Colonic mucosa (tissue), 4 donors: ENCODE results near the gene PBLD. TPM values are rescaled to one million over a fixed set of nuclear protein-coding genes. Genes with fewer than 3 reads are reported as not detected.
"Not testable (repeated sequence)": the region's sequence is repeated elsewhere in the genome, so short reads cannot be mapped to it uniquely, and the experiment has no call there.

Experiments used
- DNase-seq: peaks from one replicate; pipeline ENCODE4 v3.0.0-alpha.2; 2020
- H3K27ac ChIP-seq: fragments of 200-600 bp; one replicate; pipeline ENCODE4 v1.8.0; 2021
- H3K27me3 ChIP-seq: fragments of 200-600 bp; one replicate; pipeline ENCODE4 v1.8.0; 2021
- H3K36me3 ChIP-seq: fragments of 200-600 bp; one replicate; pipeline ENCODE4 v1.8.0; 2021
- H3K4me1 ChIP-seq: fragments of 200-600 bp; one replicate; pipeline ENCODE4 v1.8.0; 2021; ENCODE audit warnings: mild to moderate bottlenecking
- H3K4me3 ChIP-seq: fragments of 200-600 bp; one replicate; pipeline ENCODE4 v1.8.0; 2021
- H3K9ac ChIP-seq, 2 donors: one replicate each; pipeline ENCODE4 v1.7.0; 2013; ENCODE audit warnings: control low read depth in 2 of 2, low read depth in 2 of 2, low read length in 2 of 2
- H3K9me3 ChIP-seq: fragments of 200-600 bp; one replicate; pipeline ENCODE4 v1.8.0; 2021
- CTCF ChIP-seq: fragments of 200-600 bp; IDR thresholded peaks from one replicate; pipeline ENCODE4 v1.8.0; 2022; ENCODE audit warnings: antibody characterized with exemption, mild to moderate bottlenecking
- intact Hi-C: fragments of 100-400 bp; cut with DNase I; formaldehyde crosslinking; loops from one replicate; pipeline ENCODE4 v1.14.1; 2022
- total RNA-seq, 2 donors: library from RNA; stranded (reverse); fragmentation: NEBNext Ultra II Directional in 1 of 2; extraction: Animal tissue kit (Norgen Biotek cat#: 25700) in 1 of 2; gene quantifications; one replicate each; pipeline ENCODE4 v1.2.1, GENCODE V29; 2021
- donor health status: healthy.
- donor health status: DM: no; HTN: no; CAD: no.
- donor health status: DM: no; HTN: no; CAD: no.

Gene PBLD
- total RNA-seq, 2 donors from 2014 or later: 20.9 to 78.2 TPM

GRCh38 chr10:68253346-68253745 is 79.4 kb downstream of the PBLD start:
- Histone ChIP-seq H3K36me3 (no peaks in the 10 kb centered on the region), H3K9ac (no peak overlapping the region), H3K4me3 (no peak overlapping the region), H3K27me3 (no peaks in the 10 kb centered on the region), H3K9me3 (no peaks in the 10 kb centered on the region), H3K4me1 (no peaks in the 10 kb centered on the region), H3K27ac (no peak overlapping the region)
- intact Hi-C loops: no loop called here
- TF ChIP-seq CTCF: no peak
- no peak for DNase-seq

- no peak overlapping the region for H3K9ac ChIP-seq
- no peaks in the 10 kb centered on the region for H3K27me3 ChIP-seq
- H3K4me3 ChIP-seq: no peak overlapping the region
- no peak overlapping the region for H3K27ac ChIP-seq
- H3K36me3 ChIP-seq: no peaks in the 10 kb centered on the region
- TF ChIP-seq CTCF: no peak
- H3K9me3 ChIP-seq: no peaks in the 10 kb centered on the region
- intact Hi-C loops: no loop called here
- no peak for DNase-seq
- no peaks in the 10 kb centered on the region for H3K4me1 ChIP-seq
Observed at GRCh38 chr10:68251625-68252495, 80.9 kb downstream of the PBLD start.

- no peak for DNase-seq
- H3K27me3 ChIP-seq: no peaks in the 10 kb centered on the region
- no peaks in the 10 kb centered on the region for H3K9me3 ChIP-seq
- H3K9ac ChIP-seq: no peak overlapping the region
- no peaks in the 10 kb centered on the region for H3K4me1 ChIP-seq
- H3K4me3 ChIP-seq: no peak overlapping the region
- intact Hi-C loops: no loop called here
- H3K27ac ChIP-seq: no peak overlapping the region
- H3K36me3 ChIP-seq: no peaks in the 10 kb centered on the region
- TF ChIP-seq CTCF: no peak
Observed at GRCh38 chr10:68251151-68251550, 81.6 kb downstream of the PBLD start.

- no peak for TF ChIP-seq CTCF
- Histone ChIP-seq H3K9ac (no peak overlapping the region), H3K27ac (no peak overlapping the region), H3K27me3 (no peaks in the 10 kb centered on the region), H3K4me1 (no peaks in the 10 kb centered on the region), H3K9me3 (no peaks in the 10 kb centered on the region), H3K36me3 (no peaks in the 10 kb centered on the region), H3K4me3 (no peak overlapping the region)
- no peak for DNase-seq
- intact Hi-C loops: no loop called here
Observed at GRCh38 chr10:68249297-68249696, 83.4 kb downstream of the PBLD start.

GRCh38 chr10:68247931-68248330 is 84.8 kb downstream of the PBLD start:
- Histone ChIP-seq H3K36me3 (no peaks in the 10 kb centered on the region), H3K9ac (no peak overlapping the region), H3K27ac (no peak overlapping the region), H3K4me1 (no peaks in the 10 kb centered on the region), H3K9me3 (no peaks in the 10 kb centered on the region), H3K27me3 (no peaks in the 10 kb centered on the region), H3K4me3 (no peak overlapping the region)
- intact Hi-C loops: no loop called here
- no peak for DNase-seq
- TF ChIP-seq CTCF: no peak

- H3K9me3 ChIP-seq, H3K27ac ChIP-seq, DNase-seq, H3K4me1 ChIP-seq, intact Hi-C loops, H3K9ac ChIP-seq, H3K27me3 ChIP-seq, H3K4me3 ChIP-seq, H3K36me3 ChIP-seq: not testable (repeated sequence)
Observed at GRCh38 chr10:68246397-68246796, 86.3 kb downstream of the PBLD start.
